ENCODE measurements around the gene C6. TPM values are rescaled to one million over a fixed set of nuclear protein-coding genes. Genes with fewer than 3 reads are reported as not detected.

C6 gene
- total RNA-seq, 1 donor from 2014 or later: 89.5 TPM

- no peak overlapping the region for H3K4me3 ChIP-seq
- intact Hi-C loops (cut with micrococcal nuclease): no loop called here
- DNase-seq: no peak
- H3K36me3 ChIP-seq: no peaks in the 10 kb centered on the region
- H3K9me3 ChIP-seq (replicated peaks): peaks cover 9% of the 10 kb centered on the region
- peaks cover 48% of the 10 kb centered on the region for H3K4me1 ChIP-seq
- no peaks in the 10 kb centered on the region for H3K27me3 ChIP-seq (ENCODE audit: low read depth)
- TF ChIP-seq CTCF (IDR thresholded peaks at IDR 0.05; ENCODE audit: borderline replicate concordance): no peak
- peak overlapping the region; percentile 58 for H3K27ac ChIP-seq (replicated peaks)
These were observed 119.5 kb downstream of the C6 start for GRCh38 chr5:41093803-41094202.

Other genes with a start within 250 kb of the C6 start
- gene MROH2B, start 142.2 kb downstream of the C6 start, total RNA-seq: not detected